Common myeloid progenitor, CD34-positive (primary cell): Measurements from ENCODE around the gene KITLG. TPM values are rescaled to one million over a fixed set of nuclear protein-coding genes. Genes with fewer than 3 reads are reported as not detected.
"Not testable (repeated sequence)": the region's sequence is repeated elsewhere in the genome, so short reads cannot be mapped to it uniquely, and the experiment has no call there.

Source experiments
- CTCF ChIA-PET: fragments of 350-600 bp; sonication (Branson Sonifier 250); formaldehyde crosslinking; loops from one replicate; lab custom pipeline; 2021; ENCODE audit warnings: antibody characterized with exemption; lab: Charles Lee
- POLR2A ChIA-PET: fragments of 350-600 bp; sonication (Branson Sonifier 250); formaldehyde crosslinking; loops from one replicate; lab custom pipeline; 2021; ENCODE audit warnings: antibody characterized with exemption; lab: Charles Lee
- DNase-seq, 3 donors: peaks; one replicate each; pipeline versions ENCODE4 v3.0.0 to v3.0.0-alpha.2; 2013
- H3K27ac ChIP-seq, 2 experiments: 1 replicate in 1 of 2; 2 replicates in 1 of 2; pipeline ENCODE4 v1.7.0; 2013; ENCODE audit warnings: inconsistent platforms in 2 of 2, low read length in 2 of 2, mild to moderate bottlenecking in 2 of 2, low read depth in 1 of 2, moderate library complexity in 1 of 2; ENCODE audit not compliant: severe bottlenecking in 2 of 2, insufficient read depth in 1 of 2, poor library complexity in 1 of 2
- H3K27me3 ChIP-seq, 5 experiments: replicated peaks in 2 of 5; 1 replicate in 3 of 5; 2 replicates in 2 of 5; pipeline versions ENCODE4 v1.6.1 to v1.7.0; 2013; ENCODE audit warnings: low read length in 4 of 5, mild to moderate bottlenecking in 2 of 5, moderate library complexity in 2 of 5, inconsistent platforms in 1 of 5; ENCODE audit not compliant: insufficient read depth in 5 of 5, control insufficient read depth in 4 of 5
- H3K36me3 ChIP-seq, 4 experiments: 1 replicate in 2 of 4; 2 replicates in 2 of 4; pipeline versions ENCODE4 v1.6.1 to v1.7.0; 2013; ENCODE audit warnings: low read length in 3 of 4, control low read depth in 1 of 4, mild to moderate bottlenecking in 1 of 4; ENCODE audit not compliant: control insufficient read depth in 4 of 4, insufficient read depth in 4 of 4
- H3K4me1 ChIP-seq, 4 experiments: 1 replicate in 3 of 4; 2 replicates in 1 of 4; pipeline versions ENCODE4 v1.6.1 to v1.7.1; 2013; ENCODE audit warnings: low read length in 3 of 4, mild to moderate bottlenecking in 3 of 4, control low read depth in 1 of 4, inconsistent platforms in 1 of 4, moderate library complexity in 1 of 4; ENCODE audit not compliant: control insufficient read depth in 4 of 4, insufficient read depth in 4 of 4; ENCODE audit errors: control extremely low read depth in 1 of 4
- H3K4me3 ChIP-seq, 7 experiments: 1 replicate in 4 of 7; 2 replicates in 3 of 7; pipeline versions ENCODE4 v1.5.1 to v1.7.0; 2013; ENCODE audit warnings: mild to moderate bottlenecking in 7 of 7, low read length in 6 of 7, moderate library complexity in 6 of 7, inconsistent platforms in 2 of 7, low read depth in 2 of 7, control low read depth in 1 of 7; ENCODE audit not compliant: insufficient read depth in 4 of 7, control insufficient read depth in 1 of 7; ENCODE audit errors: extremely low read depth in 1 of 7
- H3K9me3 ChIP-seq, 5 experiments: 1 replicate in 4 of 5; 2 replicates in 1 of 5; pipeline versions ENCODE4 v1.6.1 to v1.7.1; 2013; ENCODE audit warnings: low read length in 4 of 5, mild to moderate bottlenecking in 2 of 5, inconsistent platforms in 1 of 5, low read depth in 1 of 5, moderate library complexity in 1 of 5; ENCODE audit not compliant: control insufficient read depth in 4 of 5, insufficient read depth in 2 of 5; ENCODE audit errors: control extremely low read depth in 1 of 5
- WGBS: methylation state at CpG from one replicate; pipeline ENCODE4 v1.1.5; 2013; ENCODE audit not compliant: insufficient coverage; 5-methylcytosine and 5-hydroxymethylcytosine counted together
- polyA plus RNA-seq: library from polyadenylated mRNA; unstranded; fragments of 120-200 nt; gene quantifications from one replicate; pipeline ENCODE4 v1.2.1, GENCODE V29; 2013

KITLG gene
- polyA plus RNA-seq: 0.01 TPM

DNA sequence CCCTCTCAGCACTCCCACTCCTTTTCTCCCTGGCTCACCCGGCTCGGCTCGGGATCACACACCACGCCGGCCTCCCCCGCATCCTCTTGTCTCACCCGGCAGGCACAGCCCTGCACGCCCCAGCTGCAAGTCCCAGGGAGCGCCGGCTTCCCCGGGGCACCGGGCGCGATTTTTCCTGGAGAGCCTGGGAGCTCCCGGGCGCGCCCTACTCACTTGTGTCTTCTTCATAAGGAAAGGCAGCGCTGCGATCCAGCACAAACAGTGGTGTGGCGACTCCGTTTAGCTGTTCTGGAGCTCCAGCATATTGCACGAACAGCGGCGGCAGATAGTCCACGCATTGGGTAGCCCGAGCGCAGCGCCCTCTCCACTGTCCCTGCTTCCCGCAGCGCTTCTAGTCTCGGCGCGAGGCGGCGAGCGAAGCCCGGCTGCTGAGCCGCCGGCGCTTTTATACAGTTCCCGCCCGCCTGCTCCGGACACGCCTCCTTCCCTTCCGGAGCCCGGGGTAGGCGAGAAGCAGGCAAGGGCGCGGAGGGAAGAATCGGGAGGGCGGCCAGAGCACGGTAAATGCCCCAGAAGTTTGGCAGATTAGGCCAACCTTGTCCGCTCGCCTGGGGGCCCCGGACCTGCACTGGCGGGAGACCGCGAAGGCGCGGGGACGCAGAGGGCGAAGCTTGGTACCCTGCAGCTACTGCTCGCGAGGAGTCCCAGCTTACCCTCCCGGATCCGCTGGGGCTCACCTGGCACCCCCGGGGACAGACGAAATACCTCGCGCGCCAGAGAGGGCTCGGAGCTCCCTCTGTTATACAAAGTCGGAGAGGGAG is at the start of gene KITLG:
Gene KITLG (minus strand): TSS at position 421 of the 821 bp plus-strand sequence. CDS start 193 bp downstream, at position 228.
- ChIA-PET POLR2A (no interaction called here), CTCF (interaction anchor here (0.6 to 0.7 kb wide), 2 partner anchors 203 to 362 kb away, joined by 3 to 4 read pairs; no protein-coding TSS in a partner anchor)
- Histone ChIP-seq H3K4me3 (peak within 1 kb of the TSS; percentile 45 to 84 (median 69)), H3K4me1 (peaks cover 0 to 20% (median 16%) of the 10 kb centered on the region in 4 experiments), H3K27ac (no peak within 1 kb of the TSS), H3K9me3 (no peaks in the 10 kb centered on the region), H3K27me3 (peaks cover 4 to 37% (median 14%) of the 10 kb centered on the region in 5 experiments), H3K36me3 (no peaks in the 10 kb centered on the region)
- WGBS: 0% methylated on average over 57 of the region's 73 CpGs
- peak; percentile 38 to 75 (median 64) for DNase-seq

DNA sequence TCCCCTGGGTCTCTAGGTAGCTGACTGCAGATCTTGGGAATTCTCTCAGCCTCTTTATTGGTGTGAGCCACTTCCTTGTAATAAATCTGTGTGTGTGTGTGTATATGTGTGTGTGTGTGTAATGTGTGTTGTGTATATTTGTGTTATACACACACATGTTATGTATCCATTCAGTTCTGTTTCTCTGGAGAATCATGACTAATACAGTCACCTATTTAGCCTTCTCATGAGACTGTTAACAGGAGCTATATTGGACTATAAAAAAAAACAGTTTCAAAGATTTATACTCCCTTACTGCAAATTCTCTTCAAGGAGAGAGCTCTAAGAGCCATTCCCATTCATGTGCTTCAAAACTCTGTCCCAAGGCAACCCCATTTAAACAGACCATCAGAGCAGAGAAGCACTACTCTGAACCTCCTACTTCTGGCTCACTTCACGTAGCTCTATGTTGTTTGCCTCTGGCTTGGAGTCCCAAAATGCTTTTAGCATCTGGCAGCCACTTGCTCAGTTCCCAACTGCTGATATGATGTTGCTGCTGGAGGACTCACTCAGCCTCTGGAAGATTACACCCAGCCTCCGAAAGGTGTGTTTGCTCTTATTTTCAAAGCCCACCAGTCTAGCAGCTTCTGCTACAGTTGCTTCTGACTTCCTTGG is 48.7 kb upstream of the KITLG start:
- no peaks in the 10 kb centered on the region for H3K9me3 ChIP-seq
- POLR2A ChIA-PET: no interaction called here
- CTCF ChIA-PET: no interaction called here
- H3K4me3 ChIP-seq: no peak overlapping the region
- DNase-seq: no peak
- H3K36me3 ChIP-seq: no peaks in the 10 kb centered on the region
- no peaks in the 10 kb centered on the region for H3K27me3 ChIP-seq
- H3K4me1 ChIP-seq: no peaks in the 10 kb centered on the region
- H3K27ac ChIP-seq: no peak overlapping the region
- 93% methylated on average over 2 of the region's 2 CpGs for WGBS

- H3K4me3 ChIP-seq, H3K4me1 ChIP-seq, DNase-seq, POLR2A ChIA-PET, CTCF ChIA-PET, H3K27ac ChIP-seq, H3K27me3 ChIP-seq, H3K9me3 ChIP-seq, H3K36me3 ChIP-seq: not testable (repeated sequence)
- no CpG with 5 or more reads among the region's 1 CpG for WGBS
Observed at GRCh38 chr12:88628035-88628434, 47.8 kb upstream of the KITLG start.

GRCh38 chr12:88627501-88627900 is 47.2 kb upstream of the KITLG start:
- H3K4me3 ChIP-seq: no peak overlapping the region
- whole genome bisulfite sequencing: 100% methylated on average over 1 of the region's 1 CpG
- ChIA-PET CTCF (no interaction called here), POLR2A (no interaction called here)
- H3K4me1 ChIP-seq: no peaks in the 10 kb centered on the region
- no peak overlapping the region for H3K27ac ChIP-seq
- no peaks in the 10 kb centered on the region for H3K36me3 ChIP-seq
- H3K27me3 ChIP-seq: no peaks in the 10 kb centered on the region
- H3K9me3 ChIP-seq: no peaks in the 10 kb centered on the region
- no peak for DNase-seq

- H3K27me3 ChIP-seq: no peaks in the 10 kb centered on the region
- DNase-seq: no peak
Observed at GRCh38 chr12:88625356-88625755, 45.1 kb upstream of the KITLG start.

DNA sequence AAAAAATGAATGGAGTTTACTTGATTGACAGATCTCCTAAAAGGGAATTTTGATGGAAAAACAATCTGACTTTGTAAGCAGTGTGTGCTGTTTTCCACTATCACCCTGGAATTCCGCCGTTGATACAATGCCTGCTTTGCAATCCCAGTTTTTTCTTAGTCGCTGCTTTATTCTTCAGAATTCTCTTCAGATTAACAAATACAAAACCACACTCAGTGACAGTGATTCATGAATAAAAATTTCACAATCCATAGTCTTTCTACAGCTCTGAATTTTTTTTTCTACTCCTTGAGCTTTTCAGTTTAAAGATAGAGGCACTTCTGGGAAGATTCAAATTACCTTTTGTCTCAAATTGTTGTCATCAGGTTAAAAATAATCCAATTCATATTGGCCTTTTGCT is 44.6 kb upstream of the KITLG start:
- no peaks in the 10 kb centered on the region for H3K27me3 ChIP-seq
- H3K9me3 ChIP-seq: no peaks in the 10 kb centered on the region
- CTCF ChIA-PET: interaction anchor here (0.7 to 1.4 kb wide), 2 partner anchors 9 to 11 kb away, joined by 3 read pairs; no protein-coding TSS in a partner anchor
- no peaks in the 10 kb centered on the region for H3K4me1 ChIP-seq
- H3K27ac ChIP-seq: no peak overlapping the region
- POLR2A ChIA-PET: no interaction called here
- H3K4me3 ChIP-seq: no peak overlapping the region
- 100% methylated on average over 3 of the region's 3 CpGs for whole genome bisulfite sequencing
- H3K36me3 ChIP-seq: no peaks in the 10 kb centered on the region
- no peak for DNase-seq

More at GRCh38 chr12:88625356-88625755, 45.1 kb upstream of the KITLG start:
- Histone ChIP-seq H3K4me1 (no peaks in the 10 kb centered on the region), H3K36me3 (no peaks in the 10 kb centered on the region), H3K27ac (no peak overlapping the region), H3K4me3 (no peak overlapping the region), H3K9me3 (no peaks in the 10 kb centered on the region)
- POLR2A ChIA-PET: no interaction called here
- WGBS: 93% methylated on average over 6 of the region's 7 CpGs
- CTCF ChIA-PET: interaction anchor here (0.7 to 1.4 kb wide), 2 partner anchors 10 to 12 kb away, joined by 3 read pairs; no protein-coding TSS in a partner anchor
